Astrocyte of the hippocampus (primary cell): Measurements from ENCODE around the gene PTGFR.
A peak's percentile ranks its signal among the peaks of the same experiment; 100 is the strongest.

Experiments
- DNase-seq: peaks from one replicate; pipeline ENCODE4 v3.0.0; 2011; ENCODE audit warnings: low read depth, low spot score

Gene PTGFR, protein sequence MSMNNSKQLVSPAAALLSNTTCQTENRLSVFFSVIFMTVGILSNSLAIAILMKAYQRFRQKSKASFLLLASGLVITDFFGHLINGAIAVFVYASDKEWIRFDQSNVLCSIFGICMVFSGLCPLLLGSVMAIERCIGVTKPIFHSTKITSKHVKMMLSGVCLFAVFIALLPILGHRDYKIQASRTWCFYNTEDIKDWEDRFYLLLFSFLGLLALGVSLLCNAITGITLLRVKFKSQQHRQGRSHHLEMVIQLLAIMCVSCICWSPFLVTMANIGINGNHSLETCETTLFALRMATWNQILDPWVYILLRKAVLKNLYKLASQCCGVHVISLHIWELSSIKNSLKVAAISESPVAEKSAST

GRCh38 chr1:78490861-78491450 lies at the start of gene PTGFR:
Gene PTGFR, plus strand, starts transcription at chr1:78490974. Its CDS starts 1,770 bp downstream, at chr1:78492744.
- DNase-seq: peak; percentile 68

- DNase-seq: no peak
Observed at GRCh38 chr1:78441921-78442320, 48.9 kb upstream of the PTGFR start.

DNA sequence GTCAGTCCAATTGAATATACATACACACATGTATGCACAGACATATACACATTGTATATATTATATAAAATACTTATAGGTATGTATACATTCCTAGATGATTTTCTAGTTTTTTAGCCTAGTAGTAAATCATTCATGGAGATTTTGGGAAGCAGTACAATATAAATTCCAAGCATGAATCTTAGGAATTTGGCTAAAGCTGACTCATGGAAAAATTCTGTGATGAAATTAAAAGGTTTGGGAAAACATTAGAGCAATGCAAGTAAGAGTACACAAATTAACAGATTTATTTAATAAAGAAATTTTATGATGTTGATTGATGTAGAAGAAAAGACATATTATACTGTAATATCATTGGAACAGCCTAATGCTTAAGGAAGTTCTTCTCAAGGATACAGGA lies 43.7 kb upstream of the PTGFR start:
- DNase-seq: no peak

GRCh38 chr1:78464449-78464891 lies 26.3 kb upstream of the PTGFR start:
- DNase-seq: no peak

DNA sequence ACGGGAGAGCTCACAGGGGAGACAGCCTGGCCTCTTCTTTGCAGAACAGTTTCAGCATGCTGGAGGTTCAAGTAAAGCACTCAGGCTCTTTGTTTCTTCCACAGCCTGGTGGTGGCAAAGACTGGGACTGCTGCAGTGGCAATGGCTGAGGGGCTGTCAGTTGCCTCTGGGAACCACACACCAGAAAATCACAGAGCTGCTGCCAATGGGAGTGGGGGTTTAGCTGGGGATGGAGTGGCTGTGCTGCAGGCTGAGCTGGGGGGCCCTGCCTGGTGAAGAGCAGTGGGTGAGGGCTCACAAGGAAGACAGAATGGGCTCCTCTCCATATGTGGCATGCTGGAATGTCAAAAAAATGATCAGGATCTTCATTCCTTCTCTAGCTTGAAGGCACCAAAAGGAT lies 25.6 kb upstream of the PTGFR start:
- DNase-seq: no peak

DNA sequence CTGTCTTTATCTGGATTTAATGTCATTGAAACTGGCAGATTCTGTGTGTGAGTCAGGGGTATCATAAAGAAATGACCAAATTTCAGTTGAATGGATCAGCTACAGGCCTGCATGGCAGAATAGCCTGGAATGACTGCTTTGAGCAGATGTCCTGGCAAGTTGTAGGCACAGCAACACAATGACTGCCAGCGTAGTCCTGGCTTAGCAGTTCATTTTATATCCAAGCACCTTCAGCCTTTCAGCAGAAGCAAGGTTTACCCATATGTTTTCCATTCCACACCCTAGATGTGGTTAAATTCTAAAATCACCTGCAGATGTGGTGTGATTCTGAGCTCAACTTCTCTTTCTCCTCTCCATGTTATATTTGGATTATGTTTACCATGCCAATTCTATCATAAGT lies 22.3 kb upstream of the PTGFR start:
- DNase-seq: no peak

- DNase-seq: no peak
Observed at GRCh38 chr1:78469576-78469975, 21.2 kb upstream of the PTGFR start.

DNA sequence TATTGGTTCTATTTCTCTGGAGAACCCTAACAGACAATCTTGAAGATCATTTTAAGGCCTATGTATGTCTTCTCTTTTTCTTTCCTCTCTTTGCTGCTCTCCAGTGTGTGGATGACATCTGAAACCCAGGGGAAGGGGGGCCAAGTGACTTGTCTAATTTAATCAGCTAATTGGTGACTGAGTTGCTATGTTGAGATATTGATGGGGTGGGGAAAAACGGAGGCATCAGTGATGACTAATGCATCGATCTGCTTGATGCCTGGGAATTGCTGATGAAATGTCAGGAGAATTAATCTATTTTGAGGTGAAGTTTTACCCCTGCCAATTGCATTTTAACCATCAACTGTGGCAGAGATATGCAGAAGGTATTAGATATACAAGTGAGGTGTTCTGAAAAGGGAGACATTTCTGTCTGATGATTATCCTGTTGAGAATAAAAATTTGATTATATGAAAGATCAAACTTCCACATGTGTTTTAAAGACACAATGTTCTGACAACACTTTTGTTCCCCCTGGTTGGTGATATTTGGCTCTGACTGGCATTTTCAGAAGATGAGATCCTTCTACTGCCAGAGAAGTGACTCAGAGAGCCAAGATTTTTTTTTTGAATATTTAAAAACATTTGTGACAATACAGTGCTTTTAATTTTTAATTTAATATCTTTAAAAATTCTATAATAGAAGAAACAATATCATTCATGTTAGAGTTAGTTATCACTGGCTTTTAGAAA lies 18.7 kb upstream of the PTGFR start:
- no peak for DNase-seq

GRCh38 chr1:78472851-78473496 lies 17.8 kb upstream of the PTGFR start:
- no peak for DNase-seq

- DNase-seq: no peak
Observed at GRCh38 chr1:78474092-78474491, 16.7 kb upstream of the PTGFR start.

- no peak for DNase-seq
Observed at GRCh38 chr1:78475888-78476610, 14.7 kb upstream of the PTGFR start.

DNA sequence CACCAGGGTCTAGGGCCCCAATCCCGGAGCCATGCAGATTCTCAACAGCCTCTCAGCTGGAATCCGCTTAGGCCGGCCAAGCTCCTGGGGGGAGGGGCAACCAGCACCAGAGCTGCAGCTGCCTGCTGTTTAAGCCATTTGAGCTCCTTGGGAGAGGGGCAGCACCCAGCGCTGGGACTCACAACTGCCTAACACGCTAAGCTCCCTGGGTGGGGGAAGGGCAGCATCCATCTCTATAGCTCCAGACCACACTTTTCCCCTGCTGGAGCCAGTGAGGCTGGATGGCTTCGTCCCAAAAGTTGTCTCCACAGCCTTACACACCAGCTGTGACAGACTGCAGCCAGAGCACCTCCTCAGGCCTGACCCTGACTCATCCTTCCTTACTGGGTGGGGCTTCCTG lies 6.9 kb upstream of the PTGFR start:
- DNase-seq: no peak

GRCh38 chr1:78491451-78492071 lies 787 bp downstream of the PTGFR start:
- DNase-seq: peak; percentile 74

GRCh38 chr1:78492386-78492950 lies 1.7 kb downstream of the PTGFR start:
- DNase-seq: no peak

DNA sequence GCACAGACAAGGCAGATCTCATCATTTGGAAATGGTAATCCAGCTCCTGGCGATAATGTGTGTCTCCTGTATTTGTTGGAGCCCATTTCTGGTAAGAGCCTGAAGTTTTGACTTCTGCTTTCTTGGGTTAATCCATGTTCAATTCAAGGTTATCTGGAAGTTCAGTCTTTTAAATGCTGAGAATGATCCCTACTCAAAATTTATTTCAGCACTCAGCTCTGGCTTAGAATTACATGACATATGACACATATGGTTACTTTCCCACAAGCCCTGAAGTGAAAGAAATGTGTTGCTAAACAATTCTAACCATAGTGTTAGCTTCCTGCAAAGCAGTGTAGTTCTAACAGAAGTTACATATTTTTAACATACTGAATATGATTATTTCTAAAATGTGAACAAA lies 2.7 kb downstream of the PTGFR start:
- no peak for DNase-seq

GRCh38 chr1:78497201-78497600 lies 6.4 kb downstream of the PTGFR start:
- no peak for DNase-seq

GRCh38 chr1:78500529-78500928 lies 9.8 kb downstream of the PTGFR start:
- DNase-seq: no peak

DNA sequence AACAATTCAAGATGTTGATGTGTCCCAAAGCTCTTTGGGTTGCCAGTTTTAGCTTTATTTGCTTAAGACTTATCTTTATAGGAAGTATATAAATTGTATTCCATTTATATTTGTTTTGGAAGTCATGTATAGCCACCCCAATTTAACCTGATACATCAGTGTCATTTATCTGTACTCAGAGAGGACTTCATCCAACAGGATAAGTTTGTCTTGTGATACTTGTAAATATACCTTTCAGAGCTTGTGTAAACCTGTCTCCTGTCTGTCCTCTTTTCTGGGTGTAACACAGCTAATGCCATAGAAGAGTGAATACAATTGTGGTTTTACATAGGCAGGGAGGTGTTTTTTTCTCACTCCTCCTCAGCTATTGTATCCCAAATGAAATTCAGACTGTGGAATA lies 10.4 kb downstream of the PTGFR start:
- no peak for DNase-seq

DNA sequence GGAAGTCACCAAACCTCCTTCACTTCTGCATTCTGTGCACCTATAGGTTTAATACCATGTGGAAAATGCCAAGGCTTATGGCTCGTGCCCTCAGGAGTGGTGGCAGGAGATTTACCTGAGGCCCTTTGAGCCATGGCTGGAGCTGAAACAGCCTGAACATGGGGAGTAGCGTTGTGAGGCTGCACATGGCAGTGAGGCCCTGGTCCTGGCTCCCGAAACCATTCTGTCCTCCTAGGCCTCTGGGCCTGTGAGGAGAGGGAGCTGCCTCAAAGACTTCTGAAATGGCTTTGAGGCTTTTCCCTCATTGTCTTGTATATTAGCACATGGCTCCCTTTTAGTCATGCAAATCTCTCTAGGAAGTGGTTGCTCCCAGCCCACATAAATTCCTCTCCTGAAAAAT lies 20.6 kb downstream of the PTGFR start:
- DNase-seq: no peak

DNA sequence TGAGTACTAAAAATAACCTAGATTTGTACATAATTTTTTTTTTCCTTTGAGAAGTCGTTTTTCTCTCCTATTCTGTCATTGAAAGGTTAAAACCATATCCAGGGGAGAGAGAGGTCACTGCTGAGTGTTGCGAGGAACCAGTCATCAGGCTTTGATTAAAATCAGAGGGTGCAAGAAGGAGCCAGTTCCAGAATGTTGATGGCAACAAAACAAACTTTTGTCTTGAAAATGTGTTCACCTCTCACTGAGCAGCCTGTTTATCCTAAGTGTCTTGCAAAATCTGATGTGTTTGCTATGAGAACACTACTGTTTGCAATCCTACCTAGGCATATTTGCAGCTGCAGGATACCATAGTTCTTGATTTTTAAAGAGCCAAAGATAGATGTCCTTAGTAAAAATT lies 25.9 kb downstream of the PTGFR start:
- DNase-seq: no peak

DNA sequence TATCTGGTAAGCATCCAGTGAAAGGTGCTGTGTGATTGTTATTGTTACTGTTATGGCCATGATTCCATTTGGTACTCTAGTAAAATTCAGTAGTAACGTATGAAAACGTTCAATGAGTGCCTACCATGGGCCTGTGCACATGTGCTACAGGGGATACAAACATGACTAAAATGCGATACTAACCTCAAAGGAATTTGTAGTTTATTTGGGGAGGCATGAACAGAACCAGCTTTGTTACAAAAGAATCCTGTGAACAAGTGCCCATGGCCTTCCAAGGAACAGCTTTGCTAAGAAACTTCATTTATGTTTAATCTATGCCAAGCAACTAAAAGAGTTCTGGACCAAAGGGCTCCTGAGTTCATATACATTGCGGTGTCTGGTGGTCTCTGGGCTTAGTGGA lies 28.7 kb downstream of the PTGFR start:
- DNase-seq: peak; percentile 17
